EH (cell line): ENCODE measurements around the gene TPRKB.
A peak's percentile ranks its signal among the peaks of the same experiment; 100 is the strongest.
"Not testable (repeated sequence)": the region's sequence is repeated elsewhere in the genome, so short reads cannot be mapped to it uniquely, and the experiment has no call there.

Experiments
- DNase-seq: peaks from one replicate; pipeline ENCODE4 v3.0.0-alpha.2; 2015; ENCODE audit warnings: low read depth

The TPRKB gene

GRCh38 chr2:73700131-73700611 lies 37.0 kb downstream of the TPRKB start:
- no peak for DNase-seq

DNA sequence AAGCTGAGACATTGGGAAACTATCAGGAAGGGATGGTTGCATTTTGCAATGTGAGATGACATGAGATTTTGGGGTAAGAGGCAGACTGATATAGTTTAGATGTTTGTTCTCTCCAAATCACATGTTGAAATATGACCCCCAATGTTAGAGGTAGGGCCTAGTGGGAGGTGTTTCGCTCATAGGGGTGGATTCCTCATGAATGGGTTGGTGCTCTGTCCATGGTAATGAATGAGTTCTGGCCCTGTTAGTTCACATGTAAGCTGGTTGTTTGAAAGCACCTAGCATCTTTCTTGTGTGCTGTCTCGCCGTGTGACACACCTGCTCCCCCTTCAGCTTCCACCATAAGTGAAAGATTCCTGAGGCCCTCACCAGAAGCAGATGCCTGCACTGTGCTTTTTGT lies 37.7 kb downstream of the TPRKB start:
- DNase-seq, result no peak

DNA sequence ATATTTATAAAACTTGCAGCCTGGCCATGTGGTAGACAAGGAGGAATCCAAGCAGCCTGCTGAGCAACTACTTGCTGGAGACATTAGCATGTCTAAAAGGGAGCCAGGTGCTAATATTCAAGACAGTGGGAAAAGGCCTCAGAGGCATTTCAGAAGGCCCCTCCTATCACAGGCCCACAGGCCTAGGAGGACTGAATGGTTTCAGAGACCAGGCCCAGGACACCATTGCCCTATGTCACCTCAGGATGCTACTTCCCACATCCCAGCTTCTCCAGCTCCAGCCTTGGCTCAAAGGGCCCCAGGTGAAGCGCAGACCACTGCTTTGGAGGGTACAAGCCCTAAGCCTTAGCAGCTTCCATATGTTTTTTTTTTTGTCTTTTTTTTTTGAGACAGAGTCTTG lies 39.0 kb downstream of the TPRKB start:
- DNase-seq, result no peak

DNA sequence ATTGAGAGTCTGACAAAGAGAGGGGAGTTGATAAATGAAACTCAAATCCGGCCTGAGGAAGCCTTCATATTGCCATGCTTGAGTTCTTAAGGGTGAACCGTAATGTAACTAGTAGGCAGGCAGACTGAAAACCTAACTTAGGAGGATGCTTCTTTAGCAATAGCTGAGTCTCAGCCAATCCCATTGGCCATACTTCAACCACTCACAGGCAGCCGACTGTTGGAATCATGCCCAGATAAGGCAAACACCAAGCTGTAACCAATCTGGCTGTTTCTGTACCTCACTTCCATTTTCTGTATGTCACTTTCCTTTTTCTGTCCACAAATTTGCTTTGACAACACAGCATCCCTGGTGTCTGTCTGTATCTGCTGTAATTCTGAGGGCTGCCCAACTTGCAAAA lies 39.5 kb downstream of the TPRKB start:
- peak; percentile 32 for DNase-seq

GRCh38 chr2:73696985-73697384 lies 40.2 kb downstream of the TPRKB start:
- DNase-seq, result not testable (repeated sequence)

DNA sequence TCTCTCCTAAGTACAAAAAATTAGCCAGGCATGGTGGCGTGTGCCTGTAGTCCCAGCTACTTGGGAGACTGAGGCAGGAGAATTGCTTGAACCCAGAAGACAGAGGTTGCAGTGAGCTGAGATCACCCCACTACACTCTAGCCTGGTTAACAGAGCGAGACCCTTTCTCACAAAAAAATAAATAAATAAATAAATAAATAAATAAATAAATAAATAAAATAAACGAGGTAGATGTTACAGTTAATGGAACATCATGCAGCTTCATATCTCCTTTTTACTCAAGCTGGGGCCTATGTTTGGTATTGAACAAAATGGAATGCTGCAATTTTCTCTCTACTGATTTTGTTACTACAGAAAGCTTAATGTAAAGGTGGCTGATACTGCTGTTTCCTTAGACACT lies 40.6 kb downstream of the TPRKB start:
- not testable (repeated sequence) for DNase-seq

GRCh38 chr2:73690372-73691088 lies 46.6 kb downstream of the TPRKB start:
- peak; percentile 25 for DNase-seq

GRCh38 chr2:73688494-73688893 lies 48.7 kb downstream of the TPRKB start:
- DNase-seq, result not testable (repeated sequence)

- peak; percentile 28 for DNase-seq
Observed at GRCh38 chr2:73685764-73686438, 51.2 kb downstream of the TPRKB start.

DNA sequence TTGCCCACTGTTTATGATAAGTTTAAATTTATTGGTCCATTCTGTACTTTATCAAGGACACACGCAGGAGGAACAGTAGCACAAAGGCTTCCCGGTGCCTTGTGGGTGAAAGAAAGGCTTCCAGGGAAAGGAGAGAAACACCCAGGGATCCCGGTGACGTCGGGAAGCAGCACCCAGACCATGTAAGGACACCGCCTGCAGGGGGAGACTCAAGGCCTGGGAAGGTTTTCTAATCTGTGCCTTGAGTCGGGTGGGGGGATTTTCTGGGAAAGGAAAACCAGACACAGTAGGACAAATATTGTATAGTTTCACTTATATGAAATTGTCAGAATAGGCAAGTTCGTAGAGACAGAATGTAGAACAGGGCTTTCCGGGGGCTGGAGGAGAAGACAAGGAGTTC lies 52.2 kb downstream of the TPRKB start:
- DNase-seq, result not testable (repeated sequence)

DNA sequence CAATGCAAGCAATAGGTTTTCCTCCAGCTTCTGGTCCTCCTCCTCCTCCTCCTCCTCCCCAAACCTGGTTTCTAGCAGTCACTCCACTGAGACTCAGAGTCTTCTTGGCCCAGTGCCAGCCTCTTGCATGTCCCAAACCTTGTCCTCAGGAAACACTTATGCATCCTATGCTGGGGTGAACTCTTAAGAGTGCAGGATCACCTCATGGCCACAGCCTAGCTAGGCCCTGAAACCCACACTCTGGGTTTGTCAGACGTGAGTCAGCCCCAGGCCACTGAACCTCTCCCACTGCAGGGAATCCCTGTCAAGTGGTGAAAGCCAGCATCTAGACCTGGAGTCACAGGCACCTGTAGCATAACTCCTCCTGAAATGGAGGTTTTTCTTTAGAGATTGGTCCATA lies 52.8 kb downstream of the TPRKB start:
- not testable (repeated sequence) for DNase-seq

- peak; percentile 38 for DNase-seq
Observed at GRCh38 chr2:73679951-73680571, 57.1 kb downstream of the TPRKB start.
